Large intestine (tissue), 1 donor: Measurements from ENCODE around the gene TREM1. TPM values are rescaled to one million over a fixed set of nuclear protein-coding genes. Genes with fewer than 3 reads are reported as not detected.

Source experiments
- polyA plus RNA-seq: library from polyadenylated mRNA; unstranded; fragments of 120-200 nt; gene quantifications from one replicate; pipeline ENCODE4 v1.2.1, GENCODE V29; 2013

TREM1 gene
- polyA plus RNA-seq, 1 donor: 0.06 TPM

Other genes with a start within 250 kb of the TREM1 start
- gene UNC5CL, start 247.5 kb downstream of the TREM1 start, polyA plus RNA-seq: 164 TPM
- 2.3 TPM for gene TSPO2, start 244.2 kb downstream of the TREM1 start, polyA plus RNA-seq
- 5.6 TPM for gene APOBEC2, start 233.5 kb downstream of the TREM1 start, polyA plus RNA-seq
- 82.5 TPM for gene OARD1, start 214.3 kb downstream of the TREM1 start, polyA plus RNA-seq
- gene NFYA, start 213.7 kb downstream of the TREM1 start, polyA plus RNA-seq: 29.3 TPM
- gene TREML1, start 132.3 kb downstream of the TREM1 start, polyA plus RNA-seq: 0.07 TPM
- gene TREM2, start 123.6 kb downstream of the TREM1 start, polyA plus RNA-seq: 0.28 TPM
- gene TREML2, start 85.5 kb downstream of the TREM1 start, polyA plus RNA-seq: 0.43 TPM
- gene TREML4, start 58.3 kb downstream of the TREM1 start, polyA plus RNA-seq: not detected
- gene NCR2, start 48.9 kb upstream of the TREM1 start, polyA plus RNA-seq: 0.42 TPM